ENCODE measurements around the gene DERL2. TPM values are rescaled to one million over a fixed set of nuclear protein-coding genes. Genes with fewer than 3 reads are reported as not detected.

Gene DERL2
- total and polyA plus RNA-seq, 2 donors (not counting 1 experiment from before 2014, with no cell fraction given) = 34.8 to 74.2 TPM

- no peaks in the 10 kb centered on the region for H4K20me1 ChIP-seq (ENCODE audit: control insufficient read depth, insufficient read depth, low read length, poor library complexity, severe bottlenecking)
- no peak overlapping the region for H3K27ac ChIP-seq (ENCODE audit: low read length in 2 of 2)
- DNase-seq (no peak), ATAC-seq (ENCODE audit: low read depth) (no peak)
- Mint-ChIP-seq H3K4me1 (peaks cover 4% of the 10 kb centered on the region), H3K9me3 (ENCODE audit: insufficient read depth) (no peaks in the 10 kb centered on the region), H3K27ac (no peak overlapping the region), H3K4me3 (no peak overlapping the region), H3K27me3 (no peaks in the 10 kb centered on the region)
- no peak overlapping the region for H3K4me2 ChIP-seq (replicated peaks; ENCODE audit: low read depth, low read length, poor library complexity, severe bottlenecking)
- H3K4me1 ChIP-seq (ENCODE audit: control insufficient read depth in 2 of 2, insufficient read depth in 2 of 2, low read length in 2 of 2) = no peaks in the 10 kb centered on the region
- H3K9ac ChIP-seq (ENCODE audit: low read length) = no peak overlapping the region
- no peaks in the 10 kb centered on the region for H3K27me3 ChIP-seq (replicated peaks in 1 of 4; ENCODE audit: control extremely low read depth in 1 of 4, control insufficient read depth in 3 of 4, insufficient read depth in 4 of 4, low read length in 3 of 4)
- POLR2A ChIA-PET = no interaction called here
- no peak overlapping the region for H2AFZ ChIP-seq (ENCODE audit: insufficient read depth, low read depth, low read length, poor library complexity, severe bottlenecking)
- intact Hi-C loops (cut with micrococcal nuclease) = no loop called here
- peaks cover 2 to 26% of the 10 kb centered on the region in 2 experiments for H3K36me3 ChIP-seq (replicated peaks in 1 of 2; ENCODE audit: control extremely low read depth in 1 of 2, control insufficient read depth in 1 of 2, extremely low read depth in 1 of 2, insufficient read depth in 2 of 2, low read length in 1 of 2)
- CTCF ChIA-PET = interaction anchor here (0.7 kb wide), 2 partner anchors 152 to 568 kb away, joined by 3 to 4 read pairs; no protein-coding TSS in a partner anchor
- TF ChIP-seq CTCF (IDR thresholded peaks at IDR 0.05) = no peak
- no peak for TF ChIP-seq EZH2 (IDR thresholded peaks at IDR 0.05; ENCODE audit: borderline replicate concordance, insufficient read depth, low read depth, low read length, poor library complexity, severe bottlenecking)
- no peak overlapping the region for H3K4me3 ChIP-seq (ENCODE audit: control extremely low read depth in 1 of 5, extremely low read depth in 1 of 5, insufficient read depth in 1 of 5, low read depth in 2 of 5, low read length in 4 of 5)
- 100% methylated on average over 2 of the region's 5 CpGs for WGBS (ENCODE audit: insufficient coverage)
- H3K9me3 ChIP-seq (ENCODE audit: control extremely low read depth in 1 of 3, control insufficient read depth in 2 of 3, insufficient read depth in 1 of 3, low read length in 2 of 3) = peaks cover 0 to 1% (median 0%) of the 10 kb centered on the region in 3 donors
- no peaks in the 10 kb centered on the region for H3K79me2 ChIP-seq (ENCODE audit: control insufficient read depth, insufficient read depth, low read length)
Measured at GRCh38 chr17:5506307-5506706, 20.3 kb upstream of the DERL2 start.

GRCh38 chr17:5502552-5502951 is 16.6 kb upstream of the DERL2 start:
- H3K79me2 ChIP-seq (ENCODE audit: control insufficient read depth, insufficient read depth, low read length) = no peaks in the 10 kb centered on the region
- ChIA-PET POLR2A (interaction anchor here (0.7 kb wide), 1 partner anchor 1362 kb away, joined by 6 read pairs; no protein-coding TSS in a partner anchor), CTCF (no interaction called here)
- no peak overlapping the region for H3K4me2 ChIP-seq (replicated peaks; ENCODE audit: low read depth, low read length, poor library complexity, severe bottlenecking)
- Mint-ChIP-seq H3K4me3 (peak overlapping the region; percentile 13), H3K4me1 (peaks cover 25% of the 10 kb centered on the region), H3K27me3 (no peaks in the 10 kb centered on the region), H3K9me3 (ENCODE audit: insufficient read depth) (no peaks in the 10 kb centered on the region), H3K27ac (no peak overlapping the region)
- intact Hi-C loops (cut with micrococcal nuclease) = no loop called here
- peaks cover 0 to 13% of the 10 kb centered on the region in 2 experiments for H3K36me3 ChIP-seq (replicated peaks in 1 of 2; ENCODE audit: control extremely low read depth in 1 of 2, control insufficient read depth in 1 of 2, extremely low read depth in 1 of 2, insufficient read depth in 2 of 2, low read length in 1 of 2)
- no peak overlapping the region for H3K9ac ChIP-seq (ENCODE audit: low read length)
- no peaks in the 10 kb centered on the region for H4K20me1 ChIP-seq (ENCODE audit: control insufficient read depth, insufficient read depth, low read length, poor library complexity, severe bottlenecking)
- peaks cover 10 to 22% of the 10 kb centered on the region in 2 donors for H3K4me1 ChIP-seq (ENCODE audit: control insufficient read depth in 2 of 2, insufficient read depth in 2 of 2, low read length in 2 of 2)
- peaks cover 0 to 6% (median 2%) of the 10 kb centered on the region in 4 experiments for H3K27me3 ChIP-seq (replicated peaks in 1 of 4; ENCODE audit: control extremely low read depth in 1 of 4, control insufficient read depth in 3 of 4, insufficient read depth in 4 of 4, low read length in 3 of 4)
- TF ChIP-seq CTCF (IDR thresholded peaks at IDR 0.05) = no peak
- no peak for TF ChIP-seq EZH2 (IDR thresholded peaks at IDR 0.05; ENCODE audit: borderline replicate concordance, insufficient read depth, low read depth, low read length, poor library complexity, severe bottlenecking)
- H2AFZ ChIP-seq (ENCODE audit: insufficient read depth, low read depth, low read length, poor library complexity, severe bottlenecking) = no peak overlapping the region
- 100% methylated on average over 4 of the region's 4 CpGs for WGBS (ENCODE audit: insufficient coverage)
- H3K9me3 ChIP-seq (ENCODE audit: control extremely low read depth in 1 of 3, control insufficient read depth in 2 of 3, insufficient read depth in 1 of 3, low read length in 2 of 3) = no peaks in the 10 kb centered on the region
- ATAC-seq (ENCODE audit: low read depth) (no peak), DNase-seq (no peak)
- no peak overlapping the region for H3K27ac ChIP-seq (ENCODE audit: low read length in 2 of 2)
- no peak overlapping the region for H3K4me3 ChIP-seq (ENCODE audit: control extremely low read depth in 1 of 5, extremely low read depth in 1 of 5, insufficient read depth in 1 of 5, low read depth in 2 of 5, low read length in 4 of 5)

Measured in B cell (primary cell).